Right lobe of liver (tissue), 4 donors: ENCODE measurements around the gene USB1.

Source experiments
- POLR2A ChIP-seq: fragments of 450-650 bp; IDR thresholded peaks from one replicate; pipeline ENCODE4 v1.6.1; 2017; ENCODE audit warnings: antibody characterized with exemption, mild to moderate bottlenecking
- TF ChIP-seq, protein P1 (sequence below), 4 donors: fragments of 200-600 bp in 3 of 4; fragments of 450-650 bp in 1 of 4; IDR thresholded peaks; one replicate each; pipeline versions ENCODE4 v1.5.1 to v1.8.0; 2016 to 2022; ENCODE audit warnings: antibody characterized with exemption in 4 of 4, mild to moderate bottlenecking in 2 of 4
- donor health status: DM: no; HTN: no; CAD: no.
- donor health status: DM: no; HTN: no; CAD: no.
- donor health status: DM: no; HTN: yes; CAD: no.

DNA sequence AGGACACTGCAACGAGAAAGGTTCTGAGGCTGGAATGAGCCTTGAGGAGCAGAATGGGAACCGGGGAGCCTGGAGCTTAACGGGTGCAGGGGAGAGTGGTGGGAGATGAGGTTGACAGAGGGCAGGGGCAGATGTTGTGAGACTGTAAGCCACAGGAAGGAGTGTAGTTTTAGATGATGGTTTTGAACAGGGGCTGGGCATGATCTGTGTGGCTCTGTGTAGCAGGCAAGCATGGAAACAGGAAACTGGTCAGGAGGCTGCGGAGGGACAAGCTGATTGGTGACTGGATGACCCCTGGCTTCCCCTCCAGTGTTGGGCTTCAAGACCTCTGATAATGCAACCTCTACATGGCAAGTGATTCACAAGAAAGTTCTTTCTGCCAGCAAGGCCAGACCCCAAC, 28.9 kb upstream of the USB1 start:
- TF ChIP-seq POLR2A = no peak
- TF ChIP-seq, protein P1, sequence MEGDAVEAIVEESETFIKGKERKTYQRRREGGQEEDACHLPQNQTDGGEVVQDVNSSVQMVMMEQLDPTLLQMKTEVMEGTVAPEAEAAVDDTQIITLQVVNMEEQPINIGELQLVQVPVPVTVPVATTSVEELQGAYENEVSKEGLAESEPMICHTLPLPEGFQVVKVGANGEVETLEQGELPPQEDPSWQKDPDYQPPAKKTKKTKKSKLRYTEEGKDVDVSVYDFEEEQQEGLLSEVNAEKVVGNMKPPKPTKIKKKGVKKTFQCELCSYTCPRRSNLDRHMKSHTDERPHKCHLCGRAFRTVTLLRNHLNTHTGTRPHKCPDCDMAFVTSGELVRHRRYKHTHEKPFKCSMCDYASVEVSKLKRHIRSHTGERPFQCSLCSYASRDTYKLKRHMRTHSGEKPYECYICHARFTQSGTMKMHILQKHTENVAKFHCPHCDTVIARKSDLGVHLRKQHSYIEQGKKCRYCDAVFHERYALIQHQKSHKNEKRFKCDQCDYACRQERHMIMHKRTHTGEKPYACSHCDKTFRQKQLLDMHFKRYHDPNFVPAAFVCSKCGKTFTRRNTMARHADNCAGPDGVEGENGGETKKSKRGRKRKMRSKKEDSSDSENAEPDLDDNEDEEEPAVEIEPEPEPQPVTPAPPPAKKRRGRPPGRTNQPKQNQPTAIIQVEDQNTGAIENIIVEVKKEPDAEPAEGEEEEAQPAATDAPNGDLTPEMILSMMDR (IDR thresholded peaks at IDR 0.05) = no peak
